OCI-LY1 (cell line): ENCODE measurements around the gene KLK7.

Experiments
- CTCF ChIP-seq: fragments of 200-600 bp; sonication (generic), shearing (Covaris generic); IDR thresholded peaks from 2 replicates; pipeline ENCODE4 v1.5.1; 2017; ENCODE audit warnings: mild to moderate bottlenecking, antibody characterized with exemption, low read length, moderate library complexity, mixed read lengths
- EZH2 ChIP-seq: fragments of 200-600 bp; sonication (generic), shearing (Covaris generic); IDR thresholded peaks from 2 replicates; pipeline ENCODE4 v1.8.0; 2017; ENCODE audit warnings: borderline replicate concordance, mixed run types, mild to moderate bottlenecking, antibody characterized with exemption, low read length, moderate library complexity, mixed read lengths

GRCh38 chr19:50949861-50950260, 33.9 kb downstream of the KLK7 start:
- TF ChIP-seq CTCF (no peak), EZH2 (no peak)
